ENCODE results near the gene MIDN.

MIDN gene

DNA sequence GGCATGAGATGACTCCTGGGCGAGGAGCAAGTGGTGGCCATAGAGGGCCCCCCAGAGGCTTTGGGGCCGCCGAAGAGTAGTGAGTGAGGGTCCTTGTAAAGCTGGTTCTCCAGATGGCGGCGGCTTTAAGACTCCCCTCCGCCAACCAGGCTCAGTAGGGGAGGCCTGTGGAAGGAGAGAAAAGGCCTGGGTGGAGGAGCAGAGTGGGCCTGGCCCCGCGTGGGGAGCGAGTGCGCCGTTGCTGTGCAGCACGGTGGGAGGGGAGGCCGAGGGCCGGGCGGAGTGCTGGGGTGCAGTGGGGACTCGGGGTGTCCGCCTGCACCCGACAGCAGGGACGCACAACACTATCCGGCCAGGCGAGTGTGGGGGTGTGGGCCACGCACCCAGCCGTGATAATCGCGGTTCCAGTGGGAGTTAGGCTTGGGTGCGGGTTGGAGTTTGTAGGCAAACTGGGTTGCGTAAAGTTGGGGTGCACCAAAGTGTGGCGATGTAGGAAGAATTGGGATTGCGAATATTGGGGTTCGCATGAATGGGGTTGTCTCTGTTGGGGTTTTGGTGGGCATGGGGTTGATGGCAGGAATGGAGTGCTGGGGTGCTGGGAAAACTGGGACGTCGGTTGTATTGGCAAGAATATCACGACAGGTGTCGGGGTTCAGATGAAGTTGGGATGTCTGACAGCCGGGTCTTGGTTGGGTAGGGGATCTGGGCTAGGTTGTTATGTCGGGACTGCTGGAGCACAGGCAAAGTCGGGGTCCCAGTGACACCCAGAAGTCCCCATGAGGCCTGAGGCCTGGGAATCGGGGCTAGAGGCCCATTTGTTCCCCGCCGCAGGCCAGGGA, 20.1 kb downstream of the MIDN start:
- DNase-seq: peak in 3 of 56 donors; percentile 41 to 51 (median 42)

DNA sequence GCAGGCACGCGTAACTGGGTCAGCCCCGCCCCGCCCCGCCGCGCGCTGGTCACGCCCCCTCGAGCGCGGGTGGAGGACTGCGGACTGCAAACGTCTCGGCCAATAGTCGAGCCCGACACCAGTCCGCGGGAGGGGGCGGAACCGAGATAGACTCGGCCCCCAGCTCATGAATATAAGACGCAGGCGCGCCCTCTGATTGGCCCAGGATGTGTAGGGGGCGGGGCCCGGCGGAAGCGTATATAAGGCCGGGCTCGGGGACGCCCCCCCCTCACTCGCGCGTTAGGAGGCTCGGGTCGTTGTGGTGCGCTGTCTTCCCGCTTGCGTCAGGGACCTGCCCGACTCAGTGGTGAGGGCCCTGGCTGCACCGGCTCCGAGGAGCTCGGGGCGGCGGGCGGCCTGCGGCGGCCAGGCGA, 20.7 kb downstream of the MIDN start, which contains the start of gene CIRBP:
CIRBP (plus strand) TSS at position 268 of the 413 bp plus-strand sequence. CDS start 1,602 bp downstream, outside the sequence.
- peak; percentile 48 to 100 (median 99) for DNase-seq

DNA sequence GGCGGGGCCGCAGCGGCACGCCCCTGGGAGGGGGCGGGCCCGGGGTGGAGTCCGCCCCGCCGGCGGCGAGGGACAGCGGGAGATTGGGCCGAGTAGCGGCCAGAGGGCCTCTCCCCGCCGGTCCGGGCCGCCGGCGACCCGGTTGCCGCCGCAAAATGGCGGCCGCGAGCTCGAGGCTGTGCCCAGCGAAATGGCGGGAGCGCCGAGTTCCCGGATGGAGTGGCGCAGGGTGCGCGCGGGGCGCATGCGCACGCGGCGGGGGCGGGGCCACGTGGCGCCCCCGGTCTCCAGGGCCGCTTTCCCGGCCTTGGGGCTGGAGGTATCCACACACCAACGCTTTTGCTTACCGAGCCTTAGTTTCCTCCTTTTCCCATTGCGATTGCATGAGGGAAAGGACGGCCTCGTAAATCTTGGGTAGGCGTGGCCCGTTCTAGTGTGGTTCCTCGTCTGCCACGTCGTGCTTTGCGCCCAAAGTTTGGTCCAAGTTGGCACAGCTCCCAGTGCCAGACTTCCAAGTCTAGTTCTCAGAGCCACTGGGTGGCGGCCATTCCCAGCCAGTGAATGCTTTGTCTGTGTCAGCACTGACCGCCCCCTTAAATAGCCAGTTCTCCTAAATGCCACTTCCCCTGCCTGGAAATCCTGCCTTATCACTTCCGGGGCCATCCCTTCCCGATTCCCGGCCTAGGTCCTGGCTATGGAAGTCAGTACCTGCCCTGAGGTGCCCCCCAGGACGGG, 21.3 kb downstream of the MIDN start:
- peak in 54 of 56 donors; percentile 41 to 90 (median 79) for DNase-seq

DNA sequence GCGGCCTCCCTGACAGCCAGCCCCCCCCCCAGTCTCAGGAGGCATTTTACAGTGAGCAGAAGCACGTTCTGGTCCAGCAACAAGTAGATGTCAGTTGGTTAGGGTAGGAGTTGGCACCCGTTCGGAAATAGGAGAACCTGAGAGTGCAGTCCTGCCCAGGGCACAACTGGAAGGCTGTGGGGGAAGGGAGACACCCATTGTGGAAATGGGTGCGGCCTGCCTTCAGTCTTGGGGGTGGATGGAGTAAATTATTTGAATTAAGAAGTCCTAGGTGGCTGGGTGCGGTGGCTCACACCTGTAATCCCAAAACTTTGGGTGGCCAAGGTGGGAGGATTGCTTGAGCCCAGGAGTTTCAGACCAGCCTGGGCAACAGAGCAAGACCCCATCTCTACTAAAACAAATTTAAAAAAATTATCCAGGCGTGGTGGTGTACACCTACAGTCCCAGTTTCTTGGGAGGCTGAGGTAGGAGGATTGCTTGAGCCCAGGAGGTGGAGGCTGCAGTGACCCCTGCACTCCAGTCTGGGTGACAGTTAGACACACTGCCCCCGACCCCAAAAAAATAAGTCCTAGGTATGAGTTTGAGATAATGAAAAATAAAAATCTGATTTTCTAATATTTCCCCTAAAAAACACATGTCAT, 21.9 kb downstream of the MIDN start:
- DNase-seq: peak in 1 of 56 donors; percentile 60

DNA sequence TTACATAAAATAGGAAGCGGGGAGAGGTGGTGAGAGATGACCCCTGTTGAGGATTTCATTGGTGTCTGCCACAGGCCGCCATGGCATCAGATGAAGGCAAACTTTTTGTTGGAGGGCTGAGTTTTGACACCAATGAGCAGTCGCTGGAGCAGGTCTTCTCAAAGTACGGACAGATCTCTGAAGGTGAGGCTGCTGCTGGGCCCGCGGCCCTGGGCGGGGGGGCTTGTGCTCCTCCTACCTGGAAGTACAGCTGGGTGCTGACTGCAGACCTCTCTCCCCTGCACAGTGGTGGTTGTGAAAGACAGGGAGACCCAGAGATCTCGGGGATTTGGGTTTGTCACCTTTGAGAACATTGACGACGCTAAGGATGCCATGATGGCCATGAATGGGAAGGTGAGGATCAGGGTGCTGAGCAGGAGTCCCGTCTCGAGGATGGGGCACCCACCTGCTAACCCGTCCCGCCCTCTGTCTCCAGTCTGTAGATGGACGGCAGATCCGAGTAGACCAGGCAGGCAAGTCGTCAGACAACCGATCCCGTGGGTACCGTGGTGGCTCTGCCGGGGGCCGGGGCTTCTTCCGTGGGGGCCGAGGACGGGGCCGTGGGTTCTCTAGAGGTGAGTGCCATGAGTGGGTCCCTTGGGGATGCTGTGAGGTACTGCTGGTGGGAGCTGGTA, 22.6 kb downstream of the MIDN start:
- DNase-seq: no peak

DNA sequence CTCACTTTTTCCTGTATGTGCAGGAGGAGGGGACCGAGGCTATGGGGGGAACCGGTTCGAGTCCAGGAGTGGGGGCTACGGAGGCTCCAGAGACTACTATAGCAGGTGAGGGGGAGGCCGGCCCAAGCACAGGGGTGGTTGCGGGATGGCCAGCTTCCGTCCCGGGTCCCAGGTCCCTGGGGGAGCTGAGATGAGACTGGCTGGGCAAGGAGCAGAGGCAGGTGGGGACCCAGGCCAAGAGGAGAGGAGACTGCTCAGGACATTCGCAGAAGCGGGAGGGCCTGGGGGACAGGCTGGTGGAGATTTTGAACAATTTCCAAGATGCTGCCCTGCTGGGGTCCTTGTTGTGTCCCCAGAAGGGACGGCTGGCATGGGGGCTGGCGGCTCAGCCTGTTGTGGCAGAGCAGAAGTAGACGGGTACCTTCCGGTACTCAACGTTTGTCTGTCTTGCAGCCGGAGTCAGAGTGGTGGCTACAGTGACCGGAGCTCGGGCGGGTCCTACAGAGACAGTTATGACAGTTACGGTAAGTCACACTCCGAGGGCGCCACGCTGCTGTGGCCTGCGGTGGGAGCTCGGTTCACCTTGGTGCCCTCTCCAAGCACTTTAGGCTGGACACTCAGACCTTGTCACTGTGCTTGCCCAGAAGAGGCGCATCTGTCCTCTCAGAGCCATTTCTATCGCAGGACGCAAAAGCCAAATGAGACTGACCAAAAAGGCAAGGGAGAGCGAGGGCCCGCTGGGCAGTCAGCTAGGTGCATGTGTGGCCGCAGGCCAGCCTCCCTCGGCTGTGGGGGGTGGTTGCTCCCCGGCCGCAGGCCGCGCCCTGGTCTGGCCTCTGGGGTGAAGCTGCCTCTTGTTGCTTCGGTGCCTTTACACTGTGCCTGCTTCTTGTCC, 23.4 kb downstream of the MIDN start:
- DNase-seq: peak in 1 of 56 donors; percentile 9

DNA sequence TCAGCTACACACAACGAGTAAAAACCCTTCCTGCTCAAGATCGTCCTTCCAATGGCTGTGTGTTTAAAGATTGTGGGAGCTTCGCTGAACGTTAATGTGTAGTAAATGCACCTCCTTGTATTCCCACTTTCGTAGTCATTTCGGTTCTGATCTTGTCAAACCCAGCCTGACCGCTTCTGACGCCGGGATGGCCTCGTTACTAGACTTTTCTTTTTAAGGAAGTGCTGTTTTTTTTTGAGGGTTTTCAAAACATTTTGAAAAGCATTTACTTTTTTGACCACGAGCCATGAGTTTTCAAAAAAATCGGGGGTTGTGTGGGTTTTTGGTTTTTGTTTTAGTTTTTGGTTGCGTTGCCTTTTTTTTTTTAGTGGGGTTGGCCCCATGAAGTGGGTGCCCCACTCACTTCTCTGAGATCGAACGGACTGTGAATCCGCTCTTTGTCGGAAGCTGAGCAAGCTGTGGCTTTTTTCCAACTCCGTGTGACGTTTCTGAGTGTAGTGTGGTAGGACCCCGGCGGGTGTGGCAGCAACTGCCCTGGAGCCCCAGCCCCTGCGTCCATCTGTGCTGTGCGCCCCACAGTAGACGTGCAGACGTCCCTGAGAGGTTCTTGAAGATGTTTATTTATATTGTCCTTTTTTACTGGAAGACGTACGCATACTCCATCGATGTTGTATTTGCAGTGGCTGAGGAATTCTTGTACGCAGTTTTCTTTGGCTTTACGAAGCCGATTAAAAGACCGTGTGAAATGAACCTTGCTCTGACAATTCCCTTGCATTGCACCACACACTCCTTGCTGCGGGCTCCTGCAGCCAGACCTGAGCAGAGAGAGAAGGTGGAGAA, 24.3 kb downstream of the MIDN start:
- peak in 17 of 56 donors; percentile 6 to 55 (median 23) for DNase-seq

DNA sequence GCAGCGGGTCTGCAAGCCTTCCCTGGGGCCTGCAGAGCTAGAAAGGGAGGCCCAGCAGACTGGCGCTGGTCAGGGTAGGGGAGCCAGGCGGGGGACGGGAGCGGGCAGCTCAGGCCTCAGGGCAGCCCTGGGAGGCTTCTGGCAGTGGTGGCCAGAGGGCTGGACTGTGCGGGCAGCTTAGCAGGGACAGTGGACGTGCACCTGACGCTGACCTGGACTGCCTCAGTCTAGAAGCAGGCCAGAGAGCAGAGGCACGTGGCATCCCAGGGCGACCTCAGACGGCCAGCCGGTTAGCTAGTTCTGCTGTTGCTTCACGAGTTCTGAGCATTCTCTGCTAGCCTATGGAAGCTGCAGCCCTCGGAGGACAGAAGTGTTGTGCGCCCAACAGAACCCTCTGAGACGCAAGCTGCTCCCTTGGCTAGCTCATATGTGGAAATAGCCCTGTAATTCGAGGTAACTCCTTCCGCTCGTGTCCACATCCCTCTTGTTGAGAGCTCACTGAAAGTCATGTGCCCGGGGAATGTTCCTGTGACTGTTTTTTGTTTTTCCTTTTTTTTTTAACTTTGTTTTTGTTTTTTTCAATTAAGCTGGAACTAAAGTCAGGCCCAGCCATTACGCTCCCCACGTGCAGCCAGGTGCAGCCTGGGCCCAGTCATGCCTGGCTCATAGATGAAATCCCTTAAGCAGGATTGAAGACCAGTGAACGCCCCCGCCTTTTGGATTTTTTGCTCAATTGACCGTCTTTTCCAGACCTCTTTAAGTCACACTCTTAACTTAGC, 25.1 kb downstream of the MIDN start:
- DNase-seq: no peak

DNA sequence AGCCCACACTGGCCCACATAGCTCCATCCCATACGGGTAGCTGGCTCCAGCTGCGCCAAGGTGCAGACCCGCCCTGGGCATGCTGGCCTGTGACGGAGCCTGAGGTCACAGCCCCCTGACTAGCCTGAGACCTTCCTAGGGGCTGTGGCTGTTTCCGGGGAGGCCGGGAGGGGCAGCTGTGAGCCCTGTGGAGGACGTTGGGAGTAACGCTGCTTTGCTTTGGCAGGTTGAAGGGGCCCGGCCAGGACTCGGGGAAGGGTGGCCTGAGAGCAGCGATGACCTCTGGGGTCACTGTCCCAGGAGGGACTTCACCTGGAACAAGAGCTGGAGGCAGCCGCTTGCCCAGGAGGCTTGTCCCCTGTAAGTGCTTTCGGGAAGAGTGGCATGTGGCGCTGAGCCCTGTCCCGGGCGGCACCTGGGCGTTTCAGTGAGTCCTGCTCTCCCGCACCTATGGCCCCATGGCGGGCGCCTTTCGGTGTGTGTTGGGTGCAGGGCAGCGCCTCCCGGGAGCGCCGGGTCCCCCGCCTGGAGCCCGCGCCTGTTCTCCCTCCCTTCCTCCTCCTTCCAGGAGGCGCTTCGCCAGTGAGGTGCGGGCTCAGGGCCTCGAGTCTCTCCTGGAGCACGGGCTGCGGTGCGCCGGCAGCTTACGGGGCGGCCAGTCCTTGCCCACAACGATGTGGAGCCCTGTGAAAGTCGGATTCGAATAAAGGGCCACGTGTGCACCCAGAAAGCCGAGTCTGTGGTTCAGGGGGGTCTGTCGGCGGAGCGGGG, 25.9 kb downstream of the MIDN start:
- no peak for DNase-seq

DNA sequence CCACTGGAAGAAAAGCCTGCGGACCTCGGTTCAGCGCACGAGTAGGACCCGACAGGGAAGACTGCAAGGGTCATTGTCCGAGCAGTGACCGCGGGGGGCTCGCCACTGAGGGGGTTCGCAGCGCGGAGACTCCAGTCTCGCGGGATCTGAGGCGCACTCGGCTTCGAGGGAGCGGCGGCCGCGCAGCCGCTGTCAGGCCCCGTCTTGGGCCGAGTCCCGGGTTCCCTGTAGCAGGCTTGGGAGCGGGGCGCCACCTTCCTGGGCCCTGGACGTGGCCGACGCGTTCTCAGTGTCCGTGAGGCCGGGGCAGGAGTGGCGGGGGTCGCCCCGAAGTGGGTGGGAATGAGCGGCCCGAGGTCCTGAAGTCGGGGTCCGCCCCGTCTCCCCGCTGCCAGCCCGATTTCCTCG, 26.5 kb downstream of the MIDN start:
- no peak for DNase-seq

DNA sequence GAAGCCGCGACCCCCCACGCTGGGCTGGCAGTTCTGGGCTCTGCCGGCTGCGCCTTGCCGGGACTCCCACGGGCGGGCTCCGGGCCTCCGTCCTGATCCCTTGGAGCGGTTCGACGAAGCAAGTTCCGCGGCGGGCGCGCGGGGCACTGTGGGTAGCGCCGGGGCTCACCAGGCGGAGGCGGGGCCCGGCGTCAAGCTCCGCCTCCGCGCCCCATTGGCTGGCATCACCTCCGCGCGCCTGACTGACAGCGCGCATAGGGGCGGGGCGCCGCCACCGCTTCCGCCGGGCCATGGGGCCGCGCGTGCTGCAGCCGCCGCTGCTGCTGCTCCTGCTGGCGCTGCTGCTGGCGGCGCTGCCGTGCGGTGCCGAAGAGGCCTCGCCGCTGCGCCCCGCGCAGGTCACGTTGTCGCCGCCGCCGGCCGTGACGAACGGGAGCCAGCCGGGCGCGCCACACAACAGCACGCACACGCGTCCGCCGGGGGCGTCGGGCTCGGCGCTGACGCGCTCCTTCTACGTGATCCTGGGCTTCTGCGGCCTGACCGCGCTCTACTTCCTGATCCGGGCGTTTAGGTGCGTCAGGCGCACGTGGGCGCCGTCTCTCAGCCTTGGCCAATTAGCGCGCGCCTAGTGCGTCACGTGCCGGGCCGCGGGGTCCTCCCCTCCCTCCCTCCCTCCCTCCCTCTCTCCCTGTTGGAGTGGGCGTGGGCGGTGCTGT, 27.0 kb downstream of the MIDN start, which contains the start of gene FAM174C:
FAM174C (plus strand) TSS at position 271 of the 716 bp plus-strand sequence; CDS start at position 291, 20 bp downstream.
- DNase-seq: peak; percentile 26 to 97 (median 92)

DNA sequence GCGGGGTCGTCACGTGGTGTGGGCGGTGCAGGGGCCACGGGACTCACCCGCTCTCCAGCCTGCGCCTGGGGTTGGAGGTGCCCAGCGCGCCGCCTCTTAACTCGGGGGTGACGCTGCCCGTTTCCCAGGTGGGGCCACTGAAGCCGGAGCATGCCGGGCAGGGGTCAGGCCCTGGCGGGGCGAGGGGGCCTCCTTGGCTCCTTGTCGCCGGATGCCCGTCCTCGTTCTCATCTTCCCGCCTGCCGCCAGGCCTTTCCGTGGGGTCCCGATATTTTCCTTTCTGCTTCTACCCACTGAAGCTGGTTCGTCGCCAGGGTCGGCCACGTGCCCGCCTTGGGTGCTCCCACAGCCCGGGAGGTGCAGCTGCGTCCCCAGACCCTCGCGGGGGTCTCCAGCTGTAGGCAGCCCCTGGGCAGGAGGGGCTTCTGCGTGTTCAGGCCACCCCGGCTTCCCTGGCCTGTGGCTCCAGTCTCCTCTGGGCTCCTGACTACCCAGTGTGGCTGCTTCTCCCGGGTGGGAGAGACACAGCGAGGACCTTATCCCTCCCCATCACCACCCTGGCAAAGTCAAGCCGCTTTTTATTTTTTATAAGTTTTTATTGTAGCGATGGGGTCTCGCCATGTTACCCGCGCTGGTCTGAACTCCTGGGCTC, 27.7 kb downstream of the MIDN start:
- peak in 5 of 56 donors; percentile 34 to 75 (median 71) for DNase-seq

DNA sequence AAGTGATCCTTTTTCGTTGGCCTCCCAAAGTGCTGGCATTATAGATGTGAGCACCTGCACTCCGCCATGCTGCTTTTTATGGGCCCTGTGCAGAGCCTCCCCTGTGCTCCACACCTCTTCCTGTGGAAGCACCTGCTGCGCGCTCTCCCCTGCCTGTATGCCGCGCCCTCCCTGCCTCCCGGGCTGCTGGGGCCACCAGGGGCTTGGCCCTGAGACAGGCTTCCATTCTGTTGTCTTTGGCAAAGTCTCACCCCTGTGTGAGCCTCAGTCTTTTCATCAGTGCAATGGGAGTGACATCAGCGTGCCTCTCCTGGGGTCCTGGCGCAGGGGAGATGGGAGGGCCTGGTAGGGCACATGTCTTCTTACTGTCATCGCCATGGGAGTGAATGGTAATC, 28.2 kb downstream of the MIDN start:
- DNase-seq: no peak

DNA sequence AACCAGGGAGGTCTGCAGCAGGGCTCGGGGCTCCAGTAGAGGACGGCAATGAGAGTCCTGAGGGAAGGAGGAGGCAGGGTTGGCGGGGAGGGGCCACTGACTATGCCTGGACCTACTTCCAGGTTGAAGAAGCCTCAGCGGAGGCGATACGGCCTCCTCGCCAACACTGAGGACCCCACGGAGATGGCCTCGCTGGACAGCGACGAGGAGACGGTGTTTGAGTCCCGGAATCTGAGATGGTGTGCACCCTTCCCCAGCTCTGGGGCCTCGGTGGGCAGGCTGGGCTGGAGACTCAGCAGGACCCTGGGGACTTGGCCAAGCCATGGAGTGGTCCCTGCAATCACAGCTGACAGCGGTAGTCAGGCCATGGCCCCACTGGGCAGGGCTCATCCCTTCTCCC, 28.7 kb downstream of the MIDN start:
- no peak for DNase-seq

DNA sequence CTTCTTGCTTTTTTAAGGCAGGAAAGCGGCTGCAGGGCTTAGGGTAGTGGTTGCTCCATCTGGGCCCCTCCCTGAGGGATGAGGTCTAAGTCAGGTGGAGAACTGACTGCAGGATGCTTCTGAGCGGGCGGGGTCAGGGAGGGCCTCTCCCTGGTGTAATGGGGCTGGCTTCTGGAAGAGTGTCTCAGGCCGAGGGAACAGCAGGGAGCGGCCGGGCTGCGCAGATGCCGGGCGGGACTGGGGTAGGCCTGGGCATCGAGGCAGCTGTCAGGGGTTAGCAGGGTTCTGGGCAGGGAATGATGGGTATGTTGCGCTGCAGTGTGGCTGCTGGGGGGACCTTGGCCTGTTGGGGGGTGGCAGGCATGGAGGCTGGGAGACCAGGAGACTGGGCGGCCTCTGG, 29.7 kb downstream of the MIDN start:
- no peak for DNase-seq
